Measurements from ENCODE around the gene ZDHHC4. TPM values are rescaled to one million over a fixed set of nuclear protein-coding genes. Genes with fewer than 3 reads are reported as not detected.
A peak's percentile ranks its signal among the peaks of the same experiment; 100 is the strongest.

Gene ZDHHC4
- total and polyA plus RNA-seq, 10 of the 15 experiments (the other 5 are each of a cell fraction or from before 2014, with no cell fraction given), result 30.6 to 74.3 (median 35.8) TPM

DNA sequence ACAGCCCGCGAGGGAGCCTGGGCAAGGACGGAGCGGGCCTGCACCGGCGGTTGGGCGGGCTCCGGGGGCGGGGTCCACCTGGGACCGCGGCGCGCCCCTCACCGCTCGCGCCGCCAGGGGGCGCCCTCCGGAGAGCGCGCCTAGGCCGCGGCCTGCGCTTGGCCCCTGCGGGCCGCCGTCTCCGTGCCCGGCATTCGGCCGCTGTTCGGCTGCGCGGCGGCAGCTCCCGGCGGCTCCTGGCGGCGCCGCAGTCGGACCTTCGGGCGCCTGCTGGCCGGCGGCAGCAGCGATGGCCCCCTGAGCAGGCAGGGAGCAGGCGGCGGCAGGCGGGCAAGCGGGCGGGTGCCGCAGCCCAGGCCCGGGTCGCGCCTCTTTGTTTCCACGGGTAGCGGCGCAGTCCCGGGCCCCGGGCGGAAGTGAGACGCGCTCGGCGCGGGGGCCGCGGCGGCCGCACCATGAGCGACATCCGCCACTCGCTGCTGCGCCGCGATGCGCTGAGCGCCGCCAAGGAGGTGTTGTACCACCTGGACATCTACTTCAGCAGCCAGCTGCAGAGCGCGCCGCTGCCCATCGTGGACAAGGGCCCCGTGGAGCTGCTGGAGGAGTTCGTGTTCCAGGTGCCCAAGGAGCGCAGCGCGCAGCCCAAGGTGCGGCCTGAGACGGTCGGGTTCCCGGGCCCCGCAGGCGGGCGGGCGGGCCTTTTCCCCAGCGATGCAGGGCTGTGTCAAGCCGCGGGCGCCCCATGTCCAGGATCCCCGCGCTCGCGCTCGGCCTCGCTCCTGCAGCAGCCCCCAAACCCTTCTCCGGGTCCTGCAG lies 12.8 kb downstream of the ZDHHC4 start, which contains the start of gene INTS15:
Gene INTS15 (plus strand): TSS at position 193 of the 816 bp plus-strand sequence. CDS start 263 bp downstream, at position 456.
- FAIRE-seq (no peak), ATAC-seq (peak; percentile 93), DNase-seq (ENCODE audit: low read depth, low spot score) (no peak)
- Histone ChIP-seq H3K27ac (ENCODE audit: control insufficient read depth, insufficient read depth) (peak within 1 kb of the TSS; percentile 79), H3K36me3 (ENCODE audit: control insufficient read depth in 2 of 2, insufficient read depth in 2 of 2, low read length in 1 of 2) (peaks cover 0 to 14% of the 10 kb centered on the region in 2 experiments; a peak in 2 of 4 replicates), H3K79me2 (ENCODE audit: control insufficient read depth, insufficient read depth, low read length) (peaks cover 14% of the 10 kb centered on the region), H3K4me1 (ENCODE audit: control insufficient read depth, insufficient read depth, low read length) (peaks cover 10% of the 10 kb centered on the region), H3K9ac (ENCODE audit: control insufficient read depth, insufficient read depth, low read length) (peak within 1 kb of the TSS; percentile 69), H3K27me3 (replicated peaks in 1 of 2; ENCODE audit: control insufficient read depth in 2 of 2, insufficient read depth in 2 of 2, low read length in 1 of 2) (no peaks in the 10 kb centered on the region), H3K9me3 (replicated peaks; ENCODE audit: control insufficient read depth, insufficient read depth, low read length) (no peaks in the 10 kb centered on the region), H3K4me3 (peak within 1 kb of the TSS; percentile 87), H4K20me1 (ENCODE audit: control insufficient read depth, insufficient read depth) (no peaks in the 10 kb centered on the region; the same call in 1 of the 2 replicates), H2AFZ (ENCODE audit: control insufficient read depth, low read depth, low read length) (peak within 1 kb of the TSS; percentile 86), H3K4me2 (ENCODE audit: control insufficient read depth, insufficient read depth) (peak within 1 kb of the TSS; percentile 88)
- in situ Hi-C loops (cut with MboI) (no loop called here), intact Hi-C loops (cut with micrococcal nuclease; ENCODE audit: unreplicated experiment) (loop anchor here (5.0 to 10.0 kb wide), 3 partner anchors 117 to 735 kb away; partner anchors contain the start of gene ZNF12)
- SMC1A ChIA-PET (ENCODE audit: uncharacterized antibody, unreplicated experiment), result interaction anchor here (1.0 to 2.1 kb wide), 3 partner anchors 13 to 74 kb away, joined by 4 to 7 read pairs (median 4); partner anchors contain the start of gene ZDHHC4
- CTCF ChIA-PET, result interaction anchor here (0.7 to 3.5 kb wide), 7 partner anchors 9 to 340 kb away, joined by 4 to 13 read pairs (median 6); partner anchors contain the start of gene ZDHHC4
- RAD21 ChIA-PET (ENCODE audit: unreplicated experiment), result interaction anchor here (0.5 to 1.7 kb wide), 4 partner anchors 12 to 147 kb away, joined by 3 to 5 read pairs (median 3); no protein-coding TSS in a partner anchor
- no TSS peak for BruUV-seq (replicated peaks)
- under 1% methylated on average over 93 of the region's 107 CpGs for WGBS (ENCODE audit: insufficient coverage, insufficient replicate concordance, low lambda C conversion rate, missing lambda C conversion rate)
- POLR2A ChIA-PET, result interaction anchor here (0.7 to 2.6 kb wide), 4 partner anchors 8 to 764 kb away, joined by 3 to 11 read pairs (median 5); no protein-coding TSS in a partner anchor
- peak; percentile 99 for TF ChIP-seq GATAD2B (conservative IDR thresholded peaks at IDR 0.05; ENCODE audit: low read depth)
- peak; percentile 6 for TF ChIP-seq BCL3 (IDR thresholded peaks at IDR 0.05; ENCODE audit: borderline replicate concordance, insufficient read depth, low read depth, low read length, poor library complexity, severe bottlenecking)
- no peak for TF ChIP-seq SREBF1 (IDR thresholded peaks at IDR 0.05; ENCODE audit: low read length)
- TF ChIP-seq GABPA (IDR thresholded peaks at IDR 0.05; ENCODE audit: low read depth), result 0 out of 2 replicates have a peak, but pooled peaks have one; percentile 23
- TF ChIP-seq BRCA1 (IDR thresholded peaks at IDR 0.05; ENCODE audit: low read depth, low read length), result no peak
- peak; percentile 87 for TF ChIP-seq YY1 (IDR thresholded peaks at IDR 0.05; ENCODE audit: low read depth, low read length)
- peak; percentile 26; the same call in 1 of the 2 replicates for TF ChIP-seq TCF3 (IDR thresholded peaks at IDR 0.05; ENCODE audit: borderline replicate concordance, insufficient read depth, low read depth, low read length)
- peak; percentile 49; the same call in 1 of the 2 replicates for TF ChIP-seq SMC3 (IDR thresholded peaks at IDR 0.05; ENCODE audit: borderline replicate concordance, low read length)
- TF ChIP-seq IKZF1 (conservative IDR thresholded peaks at IDR 0.05), result peak; percentile 97
- TF ChIP-seq ZBTB4 (CRISPR knock-in tag; IDR thresholded peaks at IDR 0.05), result no peak
- TF ChIP-seq SMARCA5 (IDR thresholded peaks at IDR 0.05), result peak; percentile 94
- TF ChIP-seq RELA (IDR thresholded peaks at IDR 0.05; ENCODE audit: borderline replicate concordance, partially characterized antibody), result peak; percentile 68
- no peak for TF ChIP-seq TCF7 (IDR thresholded peaks at IDR 0.05; ENCODE audit: borderline replicate concordance)
- TF ChIP-seq, protein P1, sequence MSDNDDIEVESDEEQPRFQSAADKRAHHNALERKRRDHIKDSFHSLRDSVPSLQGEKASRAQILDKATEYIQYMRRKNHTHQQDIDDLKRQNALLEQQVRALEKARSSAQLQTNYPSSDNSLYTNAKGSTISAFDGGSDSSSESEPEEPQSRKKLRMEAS (IDR thresholded peaks at IDR 0.05; ENCODE audit: low read depth, low read length), result peak; percentile 51; the same call in 1 of the 2 replicates
- peak; percentile 32; the same call in 1 of the 2 replicates for TF ChIP-seq PML (IDR thresholded peaks at IDR 0.05; ENCODE audit: low read length)
